ENCODE results near the gene ME1.
"Not testable (repeated sequence)": the region's sequence is repeated elsewhere in the genome, so short reads cannot be mapped to it uniquely, and the experiment has no call there.

Gene ME1

GRCh38 chr6:83250235-83250634, 180.6 kb downstream of the ME1 start:
- DNase-seq, result no peak

GRCh38 chr6:83247471-83247870, 183.4 kb downstream of the ME1 start:
- DNase-seq, result no peak

GRCh38 chr6:83231146-83231545, 199.7 kb downstream of the ME1 start:
- DNase-seq, result no peak

GRCh38 chr6:83226517-83226916, 204.3 kb downstream of the ME1 start:
- DNase-seq, result no peak

- DNase-seq, result peak; percentile 38
These were observed 208.9 kb downstream of the ME1 start for GRCh38 chr6:83221889-83222479.

GRCh38 chr6:83221276-83221675, 209.6 kb downstream of the ME1 start:
- no peak for DNase-seq

GRCh38 chr6:83220121-83220520, 210.7 kb downstream of the ME1 start:
- DNase-seq, result no peak

GRCh38 chr6:83218646-83219045, 212.2 kb downstream of the ME1 start:
- DNase-seq, result no peak

GRCh38 chr6:83216806-83217205, 214.0 kb downstream of the ME1 start:
- DNase-seq, result no peak

GRCh38 chr6:83215131-83216047, 215.5 kb downstream of the ME1 start:
- peak; percentile 68 for DNase-seq

- no peak for DNase-seq
These were observed 228.8 kb downstream of the ME1 start for GRCh38 chr6:83202031-83202430.

GRCh38 chr6:83199863-83200225, 231.0 kb downstream of the ME1 start:
- no peak for DNase-seq

- DNase-seq, result no peak
These were observed 231.5 kb downstream of the ME1 start for GRCh38 chr6:83199173-83199862.

- DNase-seq, result no peak
These were observed 232.2 kb downstream of the ME1 start for GRCh38 chr6:83198486-83199172.

GRCh38 chr6:83193747-83194566, 236.9 kb downstream of the ME1 start:
- peak; percentile 4 for DNase-seq

- DNase-seq, result peak; percentile 92
These were observed 237.7 kb downstream of the ME1 start, which contains the start of the genes PGM3 and RWDD2A for GRCh38 chr6:83192871-83193746. Gene PGM3 (minus strand): TSS chr6:83193265. CDS start chr6:83191012, 2,253 bp downstream. Gene RWDD2A (plus strand): TSS chr6:83193357. CDS start chr6:83194452, 1,095 bp downstream.

- DNase-seq, result no peak
These were observed 238.4 kb downstream of the ME1 start for GRCh38 chr6:83192456-83192855.

GRCh38 chr6:83191974-83192373, 238.9 kb downstream of the ME1 start:
- not testable (repeated sequence) for DNase-seq

- DNase-seq, result no peak
These were observed 240.2 kb downstream of the ME1 start for GRCh38 chr6:83190626-83191025.

GRCh38 chr6:83188501-83188900, 242.3 kb downstream of the ME1 start:
- DNase-seq, result no peak

- DNase-seq, result no peak
These were observed 245.8 kb downstream of the ME1 start for GRCh38 chr6:83185096-83185495.

All from activated CD4-positive, alpha-beta T cell treated with anti-CD3 and anti-CD28 coated beads, Interleukin-10, Interleukin-2, amounts not matched to agents 100 ng/mL and 50 ng/mL, durations not matched to agents 16 hours and 8 hours (primary cell).